ENCODE results near the gene CDH13. TPM values are rescaled to one million over a fixed set of nuclear protein-coding genes. Genes with fewer than 3 reads are reported as not detected.

CDH13 gene
- total and polyA plus RNA-seq, 2 donors (not counting 1 experiment from before 2014, with no cell fraction given), result 27.6 to 96.7 TPM

DNA sequence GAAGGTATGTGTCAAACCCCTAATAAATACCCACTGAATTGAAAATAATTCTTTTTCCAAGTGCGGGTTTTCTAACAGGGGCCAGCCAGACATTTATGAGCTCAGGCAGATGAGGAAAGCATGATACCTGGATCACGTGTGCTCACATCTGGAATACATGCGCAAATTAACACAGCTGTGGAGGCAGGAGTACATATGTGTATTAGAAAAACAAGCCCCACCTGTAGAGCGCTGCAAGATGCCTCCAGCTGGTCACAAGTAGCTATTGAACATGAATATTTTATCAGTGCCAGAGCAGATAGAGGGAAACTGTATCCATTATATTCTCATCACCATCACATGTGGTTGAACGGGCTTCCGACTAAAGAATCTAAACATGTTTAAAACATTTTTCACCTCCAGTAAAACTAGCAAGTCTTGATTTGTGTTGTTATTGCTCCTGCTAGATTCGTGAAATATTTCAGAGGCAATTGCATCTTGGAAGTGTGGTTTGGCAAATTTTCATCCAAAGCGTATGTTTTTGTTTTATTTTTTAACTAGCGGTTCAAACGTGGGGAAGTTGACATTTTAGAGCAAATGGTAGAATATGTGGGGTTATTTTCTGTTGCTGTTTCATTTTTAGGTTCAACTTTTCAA is 482.8 kb downstream of the CDH13 start:
- Histone ChIP-seq H4K20me1 (ENCODE audit: control insufficient read depth, extremely low read depth, insufficient read depth, low read length) (no peaks in the 10 kb centered on the region), H3K27ac (ENCODE audit: insufficient read depth, low read length) (no peak overlapping the region), H3K36me3 (ENCODE audit: control insufficient read depth, insufficient read depth, low read length) (no peaks in the 10 kb centered on the region), H2AFZ (ENCODE audit: low read length) (no peak overlapping the region), H3K79me2 (ENCODE audit: control insufficient read depth, insufficient read depth, low read length) (no peaks in the 10 kb centered on the region), H3K27me3 (ENCODE audit: control insufficient read depth, insufficient read depth, low read length) (no peaks in the 10 kb centered on the region), H3K9ac (ENCODE audit: insufficient read depth, low read length) (no peak overlapping the region), H3K4me2 (ENCODE audit: extremely low read depth, insufficient read depth, low read length) (no peak overlapping the region), H3K4me1 (ENCODE audit: control insufficient read depth, extremely low read depth, insufficient read depth, low read length) (no peaks in the 10 kb centered on the region), H3K4me3 (replicated peaks in 1 of 4; ENCODE audit: control extremely low read depth in 1 of 4, insufficient read depth in 1 of 4, low read depth in 3 of 4, low read length in 4 of 4) (no peak overlapping the region), H3K9me3 (ENCODE audit: control insufficient read depth, insufficient read depth, low read depth, low read length) (no peaks in the 10 kb centered on the region)
- no peak for DNase-seq (ENCODE audit: low read depth in 2 of 2)
- TF ChIP-seq, protein P1, sequence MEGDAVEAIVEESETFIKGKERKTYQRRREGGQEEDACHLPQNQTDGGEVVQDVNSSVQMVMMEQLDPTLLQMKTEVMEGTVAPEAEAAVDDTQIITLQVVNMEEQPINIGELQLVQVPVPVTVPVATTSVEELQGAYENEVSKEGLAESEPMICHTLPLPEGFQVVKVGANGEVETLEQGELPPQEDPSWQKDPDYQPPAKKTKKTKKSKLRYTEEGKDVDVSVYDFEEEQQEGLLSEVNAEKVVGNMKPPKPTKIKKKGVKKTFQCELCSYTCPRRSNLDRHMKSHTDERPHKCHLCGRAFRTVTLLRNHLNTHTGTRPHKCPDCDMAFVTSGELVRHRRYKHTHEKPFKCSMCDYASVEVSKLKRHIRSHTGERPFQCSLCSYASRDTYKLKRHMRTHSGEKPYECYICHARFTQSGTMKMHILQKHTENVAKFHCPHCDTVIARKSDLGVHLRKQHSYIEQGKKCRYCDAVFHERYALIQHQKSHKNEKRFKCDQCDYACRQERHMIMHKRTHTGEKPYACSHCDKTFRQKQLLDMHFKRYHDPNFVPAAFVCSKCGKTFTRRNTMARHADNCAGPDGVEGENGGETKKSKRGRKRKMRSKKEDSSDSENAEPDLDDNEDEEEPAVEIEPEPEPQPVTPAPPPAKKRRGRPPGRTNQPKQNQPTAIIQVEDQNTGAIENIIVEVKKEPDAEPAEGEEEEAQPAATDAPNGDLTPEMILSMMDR (conservative IDR thresholded peaks at IDR 0.05 in 1 of 2, IDR thresholded peaks at IDR 0.05 in 1 of 2; ENCODE audit: low read depth in 1 of 2, low read length in 2 of 2), result no peak
- TF ChIP-seq EZH2 (IDR thresholded peaks at IDR 0.05; ENCODE audit: low read length, missing control alignments), result no peak

DNA sequence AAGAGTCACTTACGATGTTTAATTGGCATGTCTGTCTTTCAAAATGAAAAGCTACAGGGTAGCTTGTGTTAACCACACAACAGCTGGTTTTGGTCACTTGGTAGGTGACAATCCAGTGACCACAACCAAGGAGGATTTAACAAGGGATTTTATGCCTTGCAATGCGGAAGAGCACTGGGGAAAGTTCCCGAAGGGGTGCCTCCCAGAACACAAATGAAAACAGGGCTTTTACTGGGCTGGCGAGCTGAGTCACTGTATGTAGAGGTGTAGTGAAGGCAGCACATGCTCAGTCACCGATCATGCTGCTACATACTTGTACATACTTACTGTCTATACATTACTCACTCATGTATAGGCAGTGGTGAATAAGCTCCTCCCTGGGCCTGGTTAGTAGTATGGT is 483.5 kb downstream of the CDH13 start:
- DNase-seq (ENCODE audit: low read depth in 2 of 2), result no peak
- no peaks in the 10 kb centered on the region for H3K36me3 ChIP-seq (ENCODE audit: control insufficient read depth, insufficient read depth, low read length)
- no peak overlapping the region for H3K9ac ChIP-seq (ENCODE audit: insufficient read depth, low read length)
- H3K27me3 ChIP-seq (ENCODE audit: control insufficient read depth, insufficient read depth, low read length), result no peaks in the 10 kb centered on the region
- no peak overlapping the region for H3K27ac ChIP-seq (ENCODE audit: insufficient read depth, low read length)
- TF ChIP-seq EZH2 (IDR thresholded peaks at IDR 0.05; ENCODE audit: low read length, missing control alignments), result no peak
- TF ChIP-seq, protein P1 (conservative IDR thresholded peaks at IDR 0.05 in 1 of 2, IDR thresholded peaks at IDR 0.05 in 1 of 2; ENCODE audit: low read depth in 1 of 2, low read length in 2 of 2), result no peak
- no peaks in the 10 kb centered on the region for H3K79me2 ChIP-seq (ENCODE audit: control insufficient read depth, insufficient read depth, low read length)
- H4K20me1 ChIP-seq (ENCODE audit: control insufficient read depth, extremely low read depth, insufficient read depth, low read length), result no peaks in the 10 kb centered on the region
- H3K4me2 ChIP-seq (ENCODE audit: extremely low read depth, insufficient read depth, low read length), result no peak overlapping the region
- no peak overlapping the region for H3K4me3 ChIP-seq (replicated peaks in 1 of 4; ENCODE audit: control extremely low read depth in 1 of 4, insufficient read depth in 1 of 4, low read depth in 3 of 4, low read length in 4 of 4)
- no peaks in the 10 kb centered on the region for H3K9me3 ChIP-seq (ENCODE audit: control insufficient read depth, insufficient read depth, low read depth, low read length)
- no peaks in the 10 kb centered on the region for H3K4me1 ChIP-seq (ENCODE audit: control insufficient read depth, extremely low read depth, insufficient read depth, low read length)
- no peak overlapping the region for H2AFZ ChIP-seq (ENCODE audit: low read length)

DNA sequence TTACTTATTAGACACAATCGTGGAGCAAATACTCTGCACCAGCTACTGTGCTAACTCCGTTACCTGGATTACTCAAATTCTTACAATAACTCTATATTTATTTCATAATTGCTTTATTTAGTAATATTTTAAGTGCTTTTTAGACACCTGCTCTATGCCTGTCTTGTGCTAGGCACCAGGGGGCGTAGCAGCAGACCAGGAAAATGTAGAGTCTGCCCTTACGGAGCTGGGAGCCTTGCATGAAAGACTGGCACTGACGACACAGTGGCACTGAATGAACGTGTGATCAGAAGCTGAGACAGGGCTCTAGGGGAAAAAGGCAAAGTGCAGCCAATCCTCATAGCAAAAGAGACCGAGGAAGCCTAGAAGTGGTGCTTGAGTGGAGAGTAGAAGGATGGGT is 486.5 kb downstream of the CDH13 start:
- Histone ChIP-seq H3K4me1 (ENCODE audit: control insufficient read depth, extremely low read depth, insufficient read depth, low read length) (no peaks in the 10 kb centered on the region), H3K27me3 (ENCODE audit: control insufficient read depth, insufficient read depth, low read length) (no peaks in the 10 kb centered on the region), H3K27ac (ENCODE audit: insufficient read depth, low read length) (no peak overlapping the region), H3K36me3 (ENCODE audit: control insufficient read depth, insufficient read depth, low read length) (no peaks in the 10 kb centered on the region), H4K20me1 (ENCODE audit: control insufficient read depth, extremely low read depth, insufficient read depth, low read length) (no peaks in the 10 kb centered on the region), H3K9ac (ENCODE audit: insufficient read depth, low read length) (no peak overlapping the region), H3K4me2 (ENCODE audit: extremely low read depth, insufficient read depth, low read length) (no peak overlapping the region), H2AFZ (ENCODE audit: low read length) (no peak overlapping the region), H3K4me3 (replicated peaks in 1 of 4; ENCODE audit: control extremely low read depth in 1 of 4, insufficient read depth in 1 of 4, low read depth in 3 of 4, low read length in 4 of 4) (no peak overlapping the region), H3K9me3 (ENCODE audit: control insufficient read depth, insufficient read depth, low read depth, low read length) (no peaks in the 10 kb centered on the region), H3K79me2 (ENCODE audit: control insufficient read depth, insufficient read depth, low read length) (no peaks in the 10 kb centered on the region)
- TF ChIP-seq, protein P1 (conservative IDR thresholded peaks at IDR 0.05 in 1 of 2, IDR thresholded peaks at IDR 0.05 in 1 of 2; ENCODE audit: low read depth in 1 of 2, low read length in 2 of 2), result peak; percentile 25 to 61
- TF ChIP-seq EZH2 (IDR thresholded peaks at IDR 0.05; ENCODE audit: low read length, missing control alignments), result no peak
- DNase-seq (ENCODE audit: low read depth in 2 of 2), result peak in 1 of 2 donors; percentile 34

Data from fibroblast of lung (primary cell).